Bladder microvascular endothelial cell (primary cell): Measurements from ENCODE around the gene PVALEF. TPM values are rescaled to one million over a fixed set of nuclear protein-coding genes. Genes with fewer than 3 reads are reported as not detected.

Experiments used
- total RNA-seq: library from RNA; depleted of rRNA; stranded (reverse); fragments of >200 nt; gene quantifications from 2 replicates; pipeline ENCODE4 v1.2.3, GENCODE V29; 2014

Gene PVALEF
- not detected in 2 replicates for total RNA-seq

GRCh38 chr17:81165246-81166032 is at the start of gene PVALEF:
Gene PVALEF (plus strand): TSS chr17:81165507. CDS start chr17:81181227, 15,720 bp downstream.

GRCh38 chr17:81166033-81166492 is 756 bp downstream of the PVALEF start, which contains the start of gene AATK:
Gene AATK (minus strand): TSS chr17:81166221. CDS start chr17:81165992, 229 bp downstream.

GRCh38 chr17:81222906-81223761 is 57.8 kb downstream of the PVALEF start, which contains the start of gene CEP131:
Gene CEP131 (minus strand): TSS chr17:81222965. CDS start chr17:81220056, 2,909 bp downstream.

Other genes with a start within 250 kb of the PVALEF start
- 14.4 and 26.9 TPM in 2 replicates for gene CHMP6, start 173.7 kb upstream of the PVALEF start, total RNA-seq
- gene BAIAP2, start 130.4 kb upstream of the PVALEF start, total RNA-seq: 9.6 and 28.2 TPM in 2 replicates
- 1.8 and 7.8 TPM in 2 replicates for gene AATK, start 714 bp downstream of the PVALEF start, total RNA-seq
- gene CEP131, start 57.5 kb downstream of the PVALEF start, total RNA-seq: 11.6 and 12.1 TPM in 2 replicates
- gene TEPSIN, start 73.5 kb downstream of the PVALEF start, total RNA-seq: 12.1 and 19.6 TPM in 2 replicates
- 36.9 and 40.0 TPM in 2 replicates for gene NDUFAF8, start 73.8 kb downstream of the PVALEF start, total RNA-seq
- gene SLC38A10, start 129.8 kb downstream of the PVALEF start, total RNA-seq: 45.0 and 74.5 TPM in 2 replicates
- 4.7 and 16.0 TPM in 2 replicates for gene BAHCC1, start 229.9 kb downstream of the PVALEF start, total RNA-seq